NCI-H1092 treated with DMSO at 0.1 percent for 48 hours (cell line): ENCODE measurements around the gene RASD2.
A peak's percentile ranks its signal among the peaks of the same experiment; 100 is the strongest.
"Not testable (repeated sequence)": the region's sequence is repeated elsewhere in the genome, so short reads cannot be mapped to it uniquely, and the experiment has no call there.

ENCODE experiments used
- DNase-seq: peaks from one replicate; lab custom pipeline; 2025; lab: John Stamatoyannopoulos, UW

The RASD2 gene, protein sequence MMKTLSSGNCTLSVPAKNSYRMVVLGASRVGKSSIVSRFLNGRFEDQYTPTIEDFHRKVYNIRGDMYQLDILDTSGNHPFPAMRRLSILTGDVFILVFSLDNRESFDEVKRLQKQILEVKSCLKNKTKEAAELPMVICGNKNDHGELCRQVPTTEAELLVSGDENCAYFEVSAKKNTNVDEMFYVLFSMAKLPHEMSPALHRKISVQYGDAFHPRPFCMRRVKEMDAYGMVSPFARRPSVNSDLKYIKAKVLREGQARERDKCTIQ

DNA sequence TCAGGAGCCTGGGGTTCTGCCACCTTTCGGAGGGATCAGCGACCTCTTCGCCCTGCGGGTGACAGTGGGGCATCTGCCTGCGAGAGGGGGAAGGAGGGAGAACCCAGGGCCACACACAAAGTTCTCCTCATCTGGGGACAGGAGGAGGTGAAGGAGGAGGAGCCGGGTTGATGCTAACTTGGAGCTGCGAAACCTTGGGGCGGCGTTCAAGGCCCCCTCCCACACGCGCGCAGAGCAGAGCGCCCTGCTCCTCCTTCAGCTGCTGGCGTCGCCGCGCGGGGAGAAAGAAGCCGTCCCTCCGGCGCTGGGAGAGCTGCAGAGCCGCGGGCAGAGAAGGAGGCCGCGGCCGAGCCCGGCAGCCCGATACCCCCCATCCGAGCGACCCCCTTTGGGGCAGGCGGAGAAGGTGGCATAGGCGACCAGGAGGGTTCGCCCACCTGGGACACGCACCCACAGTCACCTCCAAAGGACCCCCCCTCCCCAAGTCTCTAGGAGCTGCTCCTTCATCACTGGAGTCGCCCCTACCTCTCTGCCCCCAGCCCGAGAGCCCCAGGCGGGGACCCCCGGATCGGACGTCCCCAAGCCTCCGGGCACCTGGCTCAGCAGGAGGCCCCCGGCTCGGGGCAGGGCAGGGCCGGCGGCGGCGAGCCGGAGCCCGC, at the start of gene RASD2:
Gene RASD2 (plus strand): TSS at position 237 of the 659 bp plus-strand sequence. CDS start 5,979 bp downstream, outside the sequence.
- DNase-seq: peak; percentile 62

DNA sequence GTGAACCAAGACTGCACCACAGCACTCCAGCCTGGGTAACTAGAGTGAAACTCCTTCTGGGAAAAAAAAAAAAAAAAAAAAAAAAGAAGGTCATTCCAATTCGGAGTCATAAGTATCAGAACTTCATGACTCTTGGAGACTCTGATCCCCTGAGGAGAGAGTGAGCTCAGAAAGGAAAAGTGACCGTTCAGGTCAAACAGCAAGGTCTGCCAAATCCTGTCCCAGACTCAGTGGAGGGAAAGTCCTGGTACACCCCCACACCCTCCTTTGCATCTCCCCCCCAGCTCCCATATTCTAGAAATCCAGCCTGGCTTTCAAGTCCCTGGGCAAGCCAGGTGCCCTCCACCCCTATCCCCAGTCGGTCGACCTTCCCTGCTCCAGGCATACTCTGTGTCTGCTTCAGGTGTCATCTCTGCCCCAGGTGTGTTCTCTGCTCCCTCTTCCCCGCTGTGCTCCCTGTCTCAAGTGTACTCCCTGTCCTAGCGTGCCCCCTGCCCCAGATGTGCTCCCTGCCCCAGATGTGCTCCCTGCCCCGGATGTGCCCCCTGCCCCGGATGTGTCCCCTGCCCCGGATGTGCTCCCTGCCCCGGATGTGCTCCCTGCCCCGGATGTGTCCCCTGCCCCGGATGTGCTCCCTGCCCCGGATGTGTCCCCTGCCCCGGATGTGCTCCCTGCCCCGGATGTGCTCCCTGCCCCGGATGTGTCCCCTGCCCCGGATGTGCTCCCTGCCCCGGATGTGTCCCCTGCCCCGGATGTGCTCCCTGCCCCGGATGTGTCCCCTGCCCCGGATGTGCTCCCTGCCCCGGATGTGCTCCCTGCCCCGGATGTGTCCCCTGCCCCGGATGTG, 49.3 kb upstream of the RASD2 start:
- DNase-seq: not testable (repeated sequence)

DNA sequence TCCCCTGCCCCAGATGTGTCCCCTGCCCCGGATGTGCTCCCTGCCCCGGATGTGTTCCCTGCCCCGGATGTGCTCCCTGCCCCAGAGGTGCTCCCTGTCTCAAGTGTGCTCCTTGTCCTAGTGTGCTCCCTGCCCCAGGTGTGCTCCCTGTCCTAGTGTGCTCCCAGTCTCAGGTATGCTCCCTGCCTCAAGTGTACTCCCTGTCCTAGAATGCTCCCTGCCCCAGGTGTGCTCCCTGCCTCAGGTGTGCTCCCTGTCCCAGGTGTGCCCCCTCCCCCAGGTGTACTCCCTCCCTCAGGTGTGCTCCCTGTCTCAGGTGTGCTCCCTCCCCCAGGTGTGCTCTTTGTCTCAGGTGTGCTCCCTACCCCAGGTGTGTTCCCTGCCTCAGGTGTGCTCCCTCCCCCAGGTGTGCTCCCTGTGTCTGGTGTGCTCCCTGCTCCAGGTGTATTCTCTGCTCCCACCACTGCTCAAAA, 48.7 kb upstream of the RASD2 start:
- DNase-seq: no peak

DNA sequence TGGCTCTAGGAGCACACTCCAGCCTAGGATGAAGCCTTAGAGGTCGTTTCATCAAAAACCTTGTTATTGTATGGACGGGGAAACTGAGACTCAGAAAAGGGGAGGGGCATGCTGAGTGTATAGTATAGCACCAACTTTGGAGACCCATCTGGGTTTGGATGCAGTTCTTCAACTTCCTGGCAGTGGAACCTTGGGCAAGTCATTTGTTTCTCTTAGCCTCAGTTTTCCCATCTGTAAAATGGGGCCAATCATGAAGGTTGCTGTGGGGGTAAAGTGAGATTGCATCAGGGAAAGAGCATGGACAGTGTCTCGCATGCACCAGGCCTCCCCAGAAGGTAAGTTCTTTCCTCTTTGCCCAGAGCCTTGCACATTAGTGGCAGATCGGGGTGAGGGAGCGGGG, 47.6 kb upstream of the RASD2 start:
- DNase-seq: no peak

DNA sequence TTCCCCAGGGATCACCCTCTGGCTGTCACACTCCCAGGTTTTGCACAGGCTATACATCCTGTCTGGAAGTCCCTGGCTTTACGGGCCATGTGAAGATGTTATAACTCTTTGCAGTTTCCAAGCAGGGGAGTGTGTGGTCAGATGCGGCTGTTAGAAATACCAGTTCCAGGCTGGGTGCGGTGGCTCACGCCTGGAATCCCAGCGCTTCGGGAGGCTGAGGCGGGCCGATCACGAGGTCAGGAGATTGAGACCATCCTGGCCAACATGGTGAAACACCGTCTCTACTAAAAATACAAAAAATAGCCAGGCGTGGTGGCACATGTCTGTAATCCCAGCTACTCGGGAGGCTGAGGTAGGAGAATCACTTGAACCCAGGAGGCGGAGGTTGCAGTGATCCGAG, 44.9 kb upstream of the RASD2 start:
- DNase-seq: not testable (repeated sequence)

DNA sequence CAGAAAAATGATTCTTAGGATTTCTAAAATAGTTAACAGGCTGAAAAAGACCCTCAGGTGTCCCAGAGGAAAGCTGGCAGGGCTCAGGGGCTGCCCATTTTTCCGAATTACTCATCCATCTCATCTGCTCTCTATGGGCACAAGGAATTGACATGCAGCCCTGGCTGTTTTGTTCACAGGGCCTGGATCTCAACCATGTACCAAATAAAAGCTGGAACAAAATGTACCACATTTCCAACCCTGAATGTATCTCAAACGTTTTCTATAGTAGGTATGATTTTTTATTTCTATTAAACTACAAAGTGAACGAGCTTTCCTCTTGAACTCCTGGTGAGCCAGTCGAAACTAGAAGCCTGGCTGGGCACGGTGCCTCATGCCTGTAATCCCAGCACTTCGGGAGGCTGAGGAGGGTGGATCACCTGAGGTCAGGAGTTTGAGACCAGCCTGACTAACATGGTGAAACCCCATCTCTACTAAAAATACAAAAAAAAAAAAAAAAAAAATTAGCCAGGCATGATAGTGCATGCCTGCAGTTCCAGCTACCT, 43.8 kb upstream of the RASD2 start:
- no peak for DNase-seq

DNA sequence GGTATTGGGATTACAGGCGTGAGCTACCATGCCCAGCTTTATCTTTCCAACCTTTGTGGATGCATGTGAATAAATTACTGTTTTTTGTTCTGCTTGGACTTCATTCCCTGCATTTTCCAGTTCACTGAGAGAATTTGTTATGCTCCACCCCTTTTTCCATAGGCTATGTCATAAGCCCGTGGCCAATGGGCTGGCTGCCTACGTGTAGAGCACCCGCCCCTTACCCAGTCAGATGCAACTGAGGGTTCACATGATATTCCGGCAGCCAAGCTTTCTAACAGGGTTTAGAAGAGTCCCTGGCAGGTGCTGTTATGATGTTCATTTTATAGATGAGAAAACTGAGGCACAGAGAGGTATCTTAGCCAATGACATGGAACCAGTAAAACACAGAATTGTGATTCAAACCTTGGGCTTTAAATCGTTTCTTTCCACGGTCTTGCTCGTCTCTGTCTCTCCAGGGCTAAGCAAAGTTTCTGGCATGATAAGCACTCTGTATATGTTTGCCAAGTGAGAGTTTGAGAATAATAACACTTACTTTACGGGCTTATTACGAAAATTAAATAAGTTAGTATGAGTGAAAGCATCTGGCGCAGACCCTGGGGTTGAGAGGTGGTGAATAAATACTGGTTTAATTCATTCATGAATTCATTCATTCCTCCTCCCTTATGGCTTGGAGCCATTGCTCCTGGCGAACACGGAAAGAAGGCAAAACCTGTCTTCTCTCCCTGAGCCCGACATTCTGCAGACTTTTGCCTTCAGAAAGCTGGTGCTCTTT, 42.4 kb upstream of the RASD2 start:
- DNase-seq: no peak

DNA sequence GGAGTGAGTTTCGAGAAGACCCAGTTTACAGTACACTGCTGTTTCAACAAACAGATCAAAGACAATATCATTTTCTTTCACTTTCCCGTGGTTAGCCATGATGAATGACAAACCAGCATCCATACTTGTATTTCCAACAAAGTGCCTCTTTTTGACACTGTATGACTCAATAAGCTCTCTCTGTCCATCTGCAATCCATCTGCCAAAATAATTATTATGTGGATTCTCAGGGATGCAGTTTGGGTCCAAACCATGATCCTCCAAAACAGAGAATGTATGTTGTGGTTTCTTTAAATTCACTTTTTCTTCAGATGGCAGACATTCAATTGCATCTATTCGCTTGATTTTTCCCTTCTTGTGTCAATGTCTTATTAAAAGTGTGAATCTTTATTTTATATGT, 37.8 kb upstream of the RASD2 start:
- no peak for DNase-seq

DNA sequence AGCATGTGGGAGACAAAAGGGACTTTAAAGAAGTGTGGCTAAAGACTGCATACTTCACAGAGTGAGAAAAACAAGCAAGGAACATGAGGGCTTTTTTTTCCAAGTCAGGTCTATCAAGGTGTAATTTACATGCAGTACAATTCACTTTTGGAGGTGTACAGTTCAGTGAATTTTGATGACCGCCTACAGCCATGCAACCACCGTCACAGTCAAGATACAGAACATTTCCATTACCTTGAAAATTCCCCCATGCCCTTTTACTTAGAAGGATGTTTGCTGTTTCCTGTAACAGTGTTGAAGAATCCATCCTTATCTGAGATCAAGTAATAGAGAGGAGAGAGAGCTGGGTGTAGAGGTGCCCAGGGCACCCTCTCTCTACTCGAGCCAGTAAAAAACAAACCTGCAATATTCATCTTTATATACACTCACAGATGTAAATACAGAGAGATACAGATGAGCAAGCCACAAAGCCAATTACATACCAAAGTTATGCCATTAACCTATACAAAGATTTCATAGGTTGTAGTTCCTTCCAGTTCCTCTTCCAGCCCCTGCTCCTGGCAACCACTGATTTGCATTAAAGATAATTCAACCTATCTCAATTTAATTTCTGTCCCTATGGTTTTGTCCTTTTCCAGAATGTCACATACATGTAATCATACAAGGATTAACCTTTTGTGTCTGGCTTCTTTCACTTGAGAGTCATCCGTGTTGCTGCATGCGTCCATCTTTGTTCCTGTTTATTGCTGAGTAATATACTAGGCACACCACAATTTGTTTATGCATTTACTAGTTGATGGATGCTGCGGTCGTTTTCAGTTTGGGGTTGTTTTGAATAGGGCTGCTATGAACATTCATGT, 35.0 kb upstream of the RASD2 start:
- DNase-seq: no peak

DNA sequence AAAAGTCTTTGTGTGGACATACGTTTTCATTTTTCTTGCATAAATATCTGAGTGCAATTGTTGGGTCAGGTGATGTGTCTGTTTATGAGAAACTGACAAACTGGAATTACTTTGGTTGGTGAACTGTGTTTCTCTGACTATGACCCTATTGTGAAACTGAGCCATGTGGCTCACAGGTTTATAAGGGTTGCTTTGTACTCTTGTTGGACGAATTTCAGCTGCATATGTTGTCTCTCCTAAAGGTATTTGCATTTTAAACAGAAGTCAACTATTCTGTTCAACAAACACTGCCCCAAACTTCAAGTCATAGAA, 34.4 kb upstream of the RASD2 start:
- DNase-seq: no peak

DNA sequence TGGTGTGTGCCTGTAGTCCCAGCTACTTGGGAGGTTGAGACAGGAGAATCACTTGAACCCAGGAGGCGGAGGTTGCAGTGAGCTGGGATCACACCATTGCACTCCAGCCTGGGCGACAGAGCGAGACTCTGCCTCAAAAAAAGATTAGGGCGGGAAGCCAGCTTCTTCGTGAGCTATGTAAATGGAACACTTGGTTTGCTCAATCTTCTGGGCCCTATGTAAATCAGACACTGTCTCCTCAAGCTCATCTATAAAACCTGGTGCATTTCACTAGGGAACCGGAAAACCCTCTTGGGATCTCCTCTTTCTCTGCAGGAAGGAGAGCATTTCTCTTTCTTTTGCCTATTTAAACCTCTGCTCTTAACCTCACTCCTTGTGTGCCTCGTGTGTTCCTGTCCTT, 32.8 kb upstream of the RASD2 start:
- DNase-seq: not testable (repeated sequence)

DNA sequence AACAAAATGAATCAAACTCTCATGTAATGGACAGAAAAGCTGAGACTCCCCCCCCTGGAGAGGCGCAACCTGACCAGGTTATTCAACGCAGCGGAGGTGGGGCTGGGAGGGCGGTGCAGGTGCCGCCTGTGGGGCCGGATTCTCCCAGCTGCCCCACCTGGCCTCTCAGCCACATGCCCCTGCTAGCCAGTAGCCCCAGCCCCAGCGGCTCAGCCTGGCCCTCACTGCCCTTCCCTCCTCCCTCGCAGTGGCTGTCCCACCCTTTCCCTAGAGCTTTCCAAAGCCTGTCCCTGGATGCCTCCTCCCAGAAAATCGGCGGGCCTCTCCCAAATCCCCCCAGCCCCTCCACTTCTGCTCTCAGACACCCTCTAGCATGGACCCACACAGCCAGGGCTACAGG, 31.2 kb upstream of the RASD2 start:
- DNase-seq: no peak

DNA sequence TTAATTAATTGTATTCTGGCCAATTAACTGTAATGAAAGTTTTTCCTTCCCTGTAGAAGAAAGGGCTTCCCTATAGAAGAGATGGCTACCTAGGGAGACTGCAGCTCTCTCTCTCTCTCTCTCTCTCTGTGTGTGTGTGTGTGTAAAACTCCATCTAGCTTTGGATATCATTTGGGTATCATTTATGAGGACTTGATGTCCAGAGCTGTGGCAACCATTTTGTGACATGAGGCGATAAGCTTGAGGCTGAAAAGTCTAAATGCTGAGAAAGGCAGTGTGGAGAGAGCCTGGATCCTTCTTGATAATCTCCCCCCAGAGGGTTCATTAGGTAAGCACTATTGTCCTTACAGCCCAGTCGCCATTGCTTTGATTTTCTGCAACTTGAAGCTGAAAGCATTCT, 30.7 kb upstream of the RASD2 start:
- DNase-seq: no peak

DNA sequence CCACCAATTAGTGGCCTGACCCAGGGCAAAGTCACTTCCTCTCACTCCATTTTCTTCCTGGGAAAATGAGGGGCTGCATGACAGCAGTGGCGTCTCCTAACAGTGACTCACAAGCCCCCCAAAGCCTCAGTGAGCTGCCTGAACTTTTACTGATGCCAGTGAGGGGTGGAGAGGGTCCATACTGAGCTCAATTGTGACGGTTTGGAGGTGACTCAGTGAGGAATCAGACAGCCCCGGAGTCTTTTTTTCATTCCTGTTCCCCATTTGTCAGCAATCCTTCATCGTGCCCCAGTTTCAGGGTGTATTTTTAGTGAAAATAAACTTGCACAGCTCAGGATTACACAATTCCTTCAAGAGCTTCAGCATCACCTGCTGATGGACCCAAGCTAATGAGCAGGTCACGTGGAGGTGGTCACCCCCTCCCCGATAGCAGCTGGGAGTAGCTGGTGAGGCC, 30.1 kb upstream of the RASD2 start:
- DNase-seq: no peak

DNA sequence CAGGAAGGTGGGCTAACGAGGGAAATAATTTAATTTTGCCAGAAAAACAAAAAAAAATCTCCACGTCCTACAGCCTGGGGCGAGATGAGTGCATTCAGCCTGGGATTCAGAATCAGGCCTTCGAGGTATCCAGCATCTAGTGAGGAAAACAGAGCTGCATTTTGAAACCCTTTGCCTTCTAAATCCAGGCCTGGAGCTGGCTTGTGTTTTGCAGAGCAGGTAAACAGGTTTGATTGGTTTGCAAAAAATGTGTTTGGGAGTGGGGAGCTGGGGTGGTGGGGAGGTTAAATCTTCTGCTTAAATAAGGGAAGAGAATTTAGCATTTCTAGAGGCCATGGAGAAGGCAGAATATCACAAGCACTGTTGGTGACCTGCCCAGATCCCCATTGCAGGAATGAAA, 29.7 kb upstream of the RASD2 start:
- no peak for DNase-seq

DNA sequence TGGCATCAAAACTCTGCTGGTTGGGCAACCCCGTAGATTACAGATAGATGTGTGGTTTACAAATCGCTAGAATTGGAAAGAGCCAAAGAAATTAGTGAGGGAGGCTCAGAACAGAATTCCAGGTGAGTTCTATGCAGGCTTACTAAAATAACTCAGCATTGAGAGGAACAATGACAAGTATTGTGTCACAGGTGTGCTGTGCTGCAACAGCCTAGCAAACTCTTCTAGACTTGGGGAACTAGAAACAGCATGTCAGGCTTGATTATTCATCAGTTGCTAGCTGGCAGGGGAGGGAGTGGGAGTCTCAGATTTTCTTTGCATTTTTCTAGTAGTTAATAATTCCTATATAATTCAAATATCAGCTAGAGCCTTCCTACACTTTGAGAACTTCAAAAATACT, 26.3 kb upstream of the RASD2 start:
- no peak for DNase-seq

DNA sequence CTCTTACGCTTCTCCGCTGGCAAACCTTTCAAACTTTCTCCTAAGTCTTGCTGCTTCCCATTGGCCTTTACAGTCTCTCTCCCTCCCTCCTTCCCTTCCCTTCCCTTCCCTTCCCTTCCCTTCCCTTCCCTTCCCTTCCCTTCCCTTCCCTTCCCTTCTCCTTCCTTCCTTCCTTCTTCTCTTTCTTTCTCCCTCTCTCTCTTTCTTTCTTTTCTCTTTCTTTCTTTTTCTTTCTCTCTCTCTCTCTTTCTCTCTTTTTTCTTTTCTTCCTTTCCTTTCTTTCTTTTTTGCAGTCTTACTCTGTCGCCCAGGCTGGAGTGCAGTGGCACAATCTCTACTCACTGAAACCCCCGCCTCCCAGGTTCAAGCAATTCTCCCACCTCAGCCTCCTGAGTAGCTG, 24.7 kb upstream of the RASD2 start:
- DNase-seq: not testable (repeated sequence)

DNA sequence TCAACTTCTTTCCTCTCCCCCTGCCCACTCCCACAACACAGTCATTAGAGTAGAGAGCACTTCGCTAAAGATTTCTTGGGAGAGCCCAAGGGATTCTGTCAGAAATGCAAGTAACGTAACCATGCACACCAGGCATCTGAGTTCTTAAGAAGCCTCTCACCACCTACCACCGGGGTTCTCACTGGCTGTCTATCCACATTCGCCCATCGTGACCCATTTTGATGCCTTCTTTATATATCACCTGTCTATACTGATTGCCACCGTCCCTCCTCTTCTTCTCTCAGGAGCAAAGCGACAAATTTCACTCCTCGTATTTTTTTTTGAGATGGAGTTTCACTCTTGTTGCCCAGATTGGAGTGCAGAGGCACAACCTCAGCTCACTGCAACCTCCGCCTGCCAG, 23.9 kb upstream of the RASD2 start:
- no peak for DNase-seq

DNA sequence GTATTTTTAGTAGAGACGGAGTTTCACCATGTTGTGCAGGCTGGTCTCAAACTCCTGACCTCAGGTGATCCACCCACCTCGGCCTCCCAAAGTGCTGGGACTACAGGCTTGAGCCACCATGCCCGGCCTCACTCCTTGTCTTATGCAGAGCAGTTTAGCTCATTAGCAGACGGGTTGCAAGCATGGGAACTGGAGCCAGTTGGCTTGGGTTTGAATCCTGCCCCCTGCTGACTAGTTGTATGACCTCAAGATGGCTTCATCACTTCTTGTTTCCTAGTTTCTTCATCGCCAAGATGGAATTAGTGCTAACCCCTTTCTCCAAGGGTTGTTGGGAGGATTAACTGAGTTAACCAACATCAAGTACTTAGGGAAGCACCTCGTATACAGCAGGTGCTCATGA, 23.4 kb upstream of the RASD2 start:
- no peak for DNase-seq

DNA sequence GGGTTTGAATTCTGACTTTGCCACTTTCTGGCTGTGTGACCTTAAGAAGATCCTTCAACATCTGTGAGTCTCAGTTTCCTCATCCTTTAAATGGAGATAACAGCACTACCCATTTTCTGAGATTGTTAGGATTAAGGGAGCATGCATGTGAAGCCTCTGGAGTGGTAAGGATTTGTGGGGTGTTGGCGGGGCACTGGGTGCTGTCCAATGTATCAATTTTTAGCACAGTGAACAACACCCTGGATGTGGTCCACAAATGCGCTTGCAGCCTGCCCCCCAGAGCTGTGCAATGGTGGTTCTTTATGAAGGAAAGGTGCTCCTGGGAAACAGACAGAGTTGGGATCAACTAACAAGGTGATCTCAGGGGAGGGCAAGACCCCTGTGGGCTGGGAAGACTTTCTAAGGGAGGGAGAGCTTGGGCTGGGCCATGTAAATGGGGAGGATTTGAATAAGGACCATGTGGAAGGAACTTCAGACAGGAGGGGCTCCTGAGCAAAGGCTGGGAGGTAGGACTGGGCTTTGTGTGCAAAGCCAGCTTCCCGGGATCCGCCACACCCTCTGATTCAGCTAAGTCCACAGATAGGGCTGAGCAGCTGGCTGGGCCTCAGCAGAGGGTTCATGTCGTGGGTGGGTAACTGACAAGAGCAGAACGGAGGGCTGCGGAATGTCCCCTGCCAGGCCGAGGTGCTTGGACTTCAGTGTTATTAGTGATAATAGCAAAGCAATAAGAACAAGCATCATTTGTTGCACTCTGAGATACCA, 22.7 kb upstream of the RASD2 start:
- DNase-seq: no peak
